GM12891 (cell line): ENCODE data around the gene OR52B6.

Experiments
- POLR2A ChIP-seq: IDR thresholded peaks from 2 replicates; pipeline ENCODE4 v1.6.1; 2011; ENCODE audit warnings: low read depth, low read length, control low read depth
- POLR2AphosphoS5 ChIP-seq: IDR thresholded peaks from 2 replicates; pipeline ENCODE4 v1.6.1; 2011; ENCODE audit warnings: low read depth, low read length, control low read depth
- TAF1 ChIP-seq: IDR thresholded peaks from 2 replicates; pipeline ENCODE4 v1.6.1; 2011; ENCODE audit warnings: low read depth, low read length, control low read depth

- TF ChIP-seq POLR2A (no peak), POLR2AphosphoS5 (no peak), TAF1 (no peak)
These were observed 27.3 kb upstream of the OR52B6 start for GRCh38 chr11:5553343-5553742.
